ENCODE measurements around the gene CACNB4. TPM values are rescaled to one million over a fixed set of nuclear protein-coding genes. Genes with fewer than 3 reads are reported as not detected.

Gene CACNB4
- total RNA-seq, 1 donor from 2014 or later, result 3.7 TPM

- no peak for DNase-seq (ENCODE audit: low spot score in 2 of 2)
- Histone ChIP-seq H3K36me3 (no peaks in the 10 kb centered on the region), H3K4me3 (no peak overlapping the region), H3K27me3 (no peaks in the 10 kb centered on the region), H3K27ac (no peak overlapping the region), H3K9me3 (no peaks in the 10 kb centered on the region), H3K4me1 (no peaks in the 10 kb centered on the region)
- intact Hi-C loops (cut with DNase I), result no loop called here
- TF ChIP-seq, protein P1, sequence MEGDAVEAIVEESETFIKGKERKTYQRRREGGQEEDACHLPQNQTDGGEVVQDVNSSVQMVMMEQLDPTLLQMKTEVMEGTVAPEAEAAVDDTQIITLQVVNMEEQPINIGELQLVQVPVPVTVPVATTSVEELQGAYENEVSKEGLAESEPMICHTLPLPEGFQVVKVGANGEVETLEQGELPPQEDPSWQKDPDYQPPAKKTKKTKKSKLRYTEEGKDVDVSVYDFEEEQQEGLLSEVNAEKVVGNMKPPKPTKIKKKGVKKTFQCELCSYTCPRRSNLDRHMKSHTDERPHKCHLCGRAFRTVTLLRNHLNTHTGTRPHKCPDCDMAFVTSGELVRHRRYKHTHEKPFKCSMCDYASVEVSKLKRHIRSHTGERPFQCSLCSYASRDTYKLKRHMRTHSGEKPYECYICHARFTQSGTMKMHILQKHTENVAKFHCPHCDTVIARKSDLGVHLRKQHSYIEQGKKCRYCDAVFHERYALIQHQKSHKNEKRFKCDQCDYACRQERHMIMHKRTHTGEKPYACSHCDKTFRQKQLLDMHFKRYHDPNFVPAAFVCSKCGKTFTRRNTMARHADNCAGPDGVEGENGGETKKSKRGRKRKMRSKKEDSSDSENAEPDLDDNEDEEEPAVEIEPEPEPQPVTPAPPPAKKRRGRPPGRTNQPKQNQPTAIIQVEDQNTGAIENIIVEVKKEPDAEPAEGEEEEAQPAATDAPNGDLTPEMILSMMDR (IDR thresholded peaks at IDR 0.05), result no peak
Measured at GRCh38 chr2:151987484-151987883, 111.4 kb downstream of the CACNB4 start.

DNA sequence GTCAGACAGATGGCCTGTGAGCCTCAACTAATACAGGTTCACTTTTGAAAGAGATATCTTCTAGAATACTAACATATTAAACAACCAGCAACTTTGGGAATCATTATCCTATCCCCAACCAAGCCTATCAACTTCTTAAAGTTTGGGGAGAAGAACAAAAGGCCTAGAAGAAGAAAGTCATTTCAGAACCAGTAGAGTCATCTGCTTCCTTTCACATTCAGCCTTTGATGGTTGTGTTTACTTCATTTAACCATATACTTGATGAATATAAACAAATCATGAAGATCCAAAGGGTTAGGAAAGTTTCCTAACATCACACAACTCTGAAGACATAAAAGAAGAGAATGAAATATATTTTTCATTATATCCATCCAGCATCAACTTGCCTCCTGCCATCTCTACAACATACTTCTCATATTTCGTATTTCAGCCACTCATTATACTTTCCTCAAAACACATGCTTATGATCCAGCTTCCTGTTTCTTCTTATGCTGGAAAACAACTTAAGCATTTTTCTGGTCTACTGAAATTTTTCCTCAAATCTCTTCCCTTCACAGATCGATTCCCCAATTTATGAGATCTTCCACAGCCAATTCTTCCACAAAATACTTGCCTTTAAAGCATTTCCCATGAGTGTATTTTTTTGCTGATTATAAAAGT lies 114.3 kb downstream of the CACNB4 start:
- intact Hi-C loops (cut with DNase I), result no loop called here
- H3K9me3 ChIP-seq, result no peaks in the 10 kb centered on the region
- DNase-seq (ENCODE audit: low spot score in 2 of 2), result no peak
- no peak overlapping the region for H3K27ac ChIP-seq
- H3K36me3 ChIP-seq, result no peaks in the 10 kb centered on the region
- TF ChIP-seq, protein P1 (IDR thresholded peaks at IDR 0.05), result no peak
- H3K27me3 ChIP-seq, result no peaks in the 10 kb centered on the region
- H3K4me1 ChIP-seq, result no peaks in the 10 kb centered on the region
- H3K4me3 ChIP-seq, result no peak overlapping the region

GRCh38 chr2:151983221-151983620 lies 115.6 kb downstream of the CACNB4 start:
- intact Hi-C loops (cut with DNase I), result no loop called here

GRCh38 chr2:151981886-151982285 lies 117.0 kb downstream of the CACNB4 start:
- TF ChIP-seq, protein P1 (IDR thresholded peaks at IDR 0.05), result no peak
- H3K27me3 ChIP-seq, result no peaks in the 10 kb centered on the region
- no peaks in the 10 kb centered on the region for H3K36me3 ChIP-seq
- intact Hi-C loops (cut with DNase I), result no loop called here
- no peak overlapping the region for H3K4me3 ChIP-seq
- no peak overlapping the region for H3K27ac ChIP-seq
- no peaks in the 10 kb centered on the region for H3K9me3 ChIP-seq
- no peaks in the 10 kb centered on the region for H3K4me1 ChIP-seq
- DNase-seq (ENCODE audit: low spot score in 2 of 2), result no peak

More at GRCh38 chr2:151983221-151983620, 115.6 kb downstream of the CACNB4 start:
- H3K36me3 ChIP-seq, result no peaks in the 10 kb centered on the region
- H3K4me1 ChIP-seq, result no peaks in the 10 kb centered on the region
- no peak overlapping the region for H3K4me3 ChIP-seq
- H3K27me3 ChIP-seq, result no peaks in the 10 kb centered on the region
- no peaks in the 10 kb centered on the region for H3K9me3 ChIP-seq
- no peak for DNase-seq (ENCODE audit: low spot score in 2 of 2)
- TF ChIP-seq, protein P1 (IDR thresholded peaks at IDR 0.05), result no peak
- no peak overlapping the region for H3K27ac ChIP-seq

DNA sequence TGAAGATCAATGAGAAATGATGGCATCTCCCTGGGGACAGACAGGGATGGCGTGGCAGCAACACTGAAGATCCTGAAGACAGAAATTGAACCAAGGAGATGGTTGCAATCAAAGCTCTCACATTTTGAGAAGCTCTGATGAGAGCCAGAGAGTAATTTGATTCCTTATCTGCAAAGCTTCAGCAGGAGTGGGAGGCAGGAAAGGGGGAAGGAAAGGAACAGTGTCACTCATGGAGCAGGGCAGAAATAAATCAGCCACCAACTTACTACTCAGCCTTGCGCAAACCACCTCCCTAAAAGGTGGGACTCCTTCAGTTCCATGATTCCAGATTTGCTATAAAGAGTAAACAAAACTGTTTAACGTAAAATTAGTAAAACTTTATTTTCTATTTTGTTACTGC lies 119.2 kb downstream of the CACNB4 start:
- Histone ChIP-seq H3K9me3 (no peaks in the 10 kb centered on the region), H3K27me3 (no peaks in the 10 kb centered on the region), H3K36me3 (no peaks in the 10 kb centered on the region), H3K4me3 (no peak overlapping the region), H3K4me1 (no peaks in the 10 kb centered on the region), H3K27ac (no peak overlapping the region)
- no peak for DNase-seq (ENCODE audit: low spot score in 2 of 2)
- TF ChIP-seq, protein P1 (IDR thresholded peaks at IDR 0.05), result no peak
- intact Hi-C loops (cut with DNase I), result no loop called here

- TF ChIP-seq, protein P1 (IDR thresholded peaks at IDR 0.05), result no peak
Measured at GRCh38 chr2:151978709-151979108, 120.1 kb downstream of the CACNB4 start.

More at GRCh38 chr2:151978709-151979108, 120.1 kb downstream of the CACNB4 start:
- no peak overlapping the region for H3K4me3 ChIP-seq
- H3K9me3 ChIP-seq, result no peaks in the 10 kb centered on the region
- no peaks in the 10 kb centered on the region for H3K36me3 ChIP-seq
- H3K27ac ChIP-seq, result no peak overlapping the region
- intact Hi-C loops (cut with DNase I), result no loop called here
- H3K4me1 ChIP-seq, result no peaks in the 10 kb centered on the region
- no peaks in the 10 kb centered on the region for H3K27me3 ChIP-seq
- no peak for DNase-seq (ENCODE audit: low spot score in 2 of 2)
